ENCODE results near the gene GSTP1. TPM values are rescaled to one million over a fixed set of nuclear protein-coding genes. Genes with fewer than 3 reads are reported as not detected.

Gene GSTP1
- total and polyA plus RNA-seq, 9 of the 15 experiments (the other 6 are each of a cell fraction or from before 2014, with no cell fraction given) = 592 to 2,150 (median 1,204) TPM

DNA sequence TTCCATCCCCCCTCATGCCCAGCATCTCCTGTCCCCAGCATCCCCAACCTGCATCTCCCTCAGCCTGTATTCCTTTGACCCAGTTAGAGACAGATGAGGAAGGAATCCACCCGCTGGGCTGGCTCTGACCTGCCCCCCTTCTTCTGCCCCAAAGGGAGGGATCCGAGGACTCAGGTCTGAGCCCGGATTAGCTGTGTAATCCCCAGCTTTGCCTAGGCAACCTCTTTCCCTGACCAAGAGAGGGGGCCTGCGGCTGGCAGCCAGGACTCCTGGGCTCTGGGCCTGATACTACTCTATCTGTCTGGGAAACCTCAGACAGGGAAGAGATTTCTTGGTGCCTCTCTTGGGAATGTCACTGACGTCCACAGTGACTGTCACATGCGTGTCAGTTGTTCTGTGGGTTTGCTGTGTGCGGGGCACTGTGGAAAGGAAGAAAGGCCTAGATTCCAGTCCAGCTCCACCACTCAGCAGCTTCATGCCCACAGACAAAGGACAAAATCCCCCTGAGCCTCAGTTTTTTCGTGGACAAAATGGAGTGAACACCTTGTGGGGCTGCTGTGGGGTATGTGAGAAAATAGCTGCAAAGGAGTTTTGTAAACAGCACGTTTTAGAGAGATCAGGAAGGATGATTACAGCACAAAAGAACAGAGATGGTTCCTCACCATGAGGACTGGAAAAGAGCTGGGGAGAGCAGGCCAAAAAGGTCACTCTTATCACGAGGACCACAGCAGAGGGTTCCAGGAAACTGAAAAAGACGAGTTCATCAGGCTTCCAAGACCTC, 21.8 kb downstream of the GSTP1 start (continued):
- peak; percentile 53; the same call in 1 of the 2 replicates for TF ChIP-seq RNF2 (IDR thresholded peaks at IDR 0.05)
- TF ChIP-seq SREBF2 (CRISPR knock-in tag; IDR thresholded peaks at IDR 0.05) = no peak
- no peak for TF ChIP-seq ATF1 (CRISPR knock-in tag; IDR thresholded peaks at IDR 0.05)
- peak; percentile 41; the same call in 1 of the 2 replicates for TF ChIP-seq ATF1 (tag; IDR thresholded peaks at IDR 0.05)
- TF ChIP-seq, protein P1, sequence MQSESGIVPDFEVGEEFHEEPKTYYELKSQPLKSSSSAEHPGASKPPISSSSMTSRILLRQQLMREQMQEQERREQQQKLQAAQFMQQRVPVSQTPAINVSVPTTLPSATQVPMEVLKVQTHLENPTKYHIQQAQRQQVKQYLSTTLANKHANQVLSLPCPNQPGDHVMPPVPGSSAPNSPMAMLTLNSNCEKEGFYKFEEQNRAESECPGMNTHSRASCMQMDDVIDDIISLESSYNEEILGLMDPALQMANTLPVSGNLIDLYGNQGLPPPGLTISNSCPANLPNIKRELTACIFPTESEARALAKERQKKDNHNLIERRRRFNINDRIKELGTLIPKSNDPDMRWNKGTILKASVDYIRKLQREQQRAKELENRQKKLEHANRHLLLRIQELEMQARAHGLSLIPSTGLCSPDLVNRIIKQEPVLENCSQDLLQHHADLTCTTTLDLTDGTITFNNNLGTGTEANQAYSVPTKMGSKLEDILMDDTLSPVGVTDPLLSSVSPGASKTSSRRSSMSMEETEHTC (IDR thresholded peaks at IDR 0.05) = 0 out of 2 replicates have a peak, but pooled peaks have one; percentile 28
- peak; percentile 75; the same call in 1 of the 2 replicates for TF ChIP-seq SMARCA4 (IDR thresholded peaks at IDR 0.05)
- peak; percentile 59 for TF ChIP-seq CBFA2T2 (conservative IDR thresholded peaks at IDR 0.05)

DNA sequence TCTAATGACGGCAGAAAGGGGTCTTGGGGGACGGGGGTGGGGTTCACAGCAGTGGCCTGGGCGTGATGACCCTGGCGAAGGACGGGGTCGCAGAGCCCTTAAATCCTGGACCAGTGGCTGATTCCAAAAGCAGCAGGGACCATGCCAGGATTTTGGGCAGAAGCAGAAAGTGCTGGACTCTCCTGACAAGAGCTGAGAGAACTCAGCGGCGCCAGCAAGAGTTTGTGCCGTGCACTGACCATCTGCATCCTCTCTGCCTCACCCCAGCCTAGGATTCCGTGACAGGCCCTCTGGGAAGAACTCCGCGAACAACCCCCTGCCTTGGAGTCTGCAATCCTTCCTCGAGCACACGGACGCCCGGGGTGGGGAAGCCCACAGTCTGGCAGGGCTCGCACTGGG, 22.5 kb downstream of the GSTP1 start:
- H3K27ac ChIP-seq (ENCODE audit: extremely low read depth, low read depth, low read length) = peak overlapping the region; percentile 75
- H4K20me1 ChIP-seq (replicated peaks; ENCODE audit: control insufficient read depth, insufficient read depth, low read length) = no peaks in the 10 kb centered on the region; the same call in 1 of the 2 replicates
- peak in 1 of 4 experiments; percentile 38 for DNase-seq (ENCODE audit: extremely low read depth in 1 of 4, low spot score in 3 of 4)
- H3K9me3 ChIP-seq (replicated peaks; ENCODE audit: control insufficient read depth, insufficient read depth, low read depth, low read length) = peaks cover 4% of the 10 kb centered on the region
- H3K79me2 ChIP-seq (ENCODE audit: control insufficient read depth, insufficient read depth, low read length) = peaks cover 36% of the 10 kb centered on the region
- H3K4me3 ChIP-seq = peak overlapping the region; percentile 99
- intact Hi-C loops (cut with micrococcal nuclease) = loop anchor here (5.0 kb wide), 1 partner anchor 34 kb away; no protein-coding TSS in a partner anchor
- no peaks in the 10 kb centered on the region for H3K9me1 ChIP-seq (ENCODE audit: control insufficient read depth, insufficient read depth, low read length)
- POLR2A ChIA-PET = interaction anchor here (0.6 to 2.4 kb wide), 12 partner anchors 8 to 122 kb away, joined by 3 to 12 read pairs (median 4); partner anchors contain the start of gene GSTP1
- peak overlapping the region; percentile 96 for H3K4me2 ChIP-seq (ENCODE audit: insufficient read depth, low read length)
- peak overlapping the region; percentile 90 to 99 for H3K9ac ChIP-seq (ENCODE audit: insufficient read depth in 1 of 2, low read depth in 2 of 2, low read length in 2 of 2)
- 2% methylated on average over 11 of the region's 17 CpGs for WGBS (ENCODE audit: insufficient coverage, low coverage, missing lambda C conversion rate)
- no peaks in the 10 kb centered on the region for H3K27me3 ChIP-seq (ENCODE audit: control insufficient read depth in 2 of 2, insufficient read depth in 2 of 2, low read length in 2 of 2)
- no peak for FAIRE-seq
- ATAC-seq = peak; percentile 64
- H2AFZ ChIP-seq (ENCODE audit: low read depth, low read length) = peak overlapping the region; percentile 86
- H3K36me3 ChIP-seq (ENCODE audit: control insufficient read depth, insufficient read depth, low read length) = peaks cover 36% of the 10 kb centered on the region
- H3K4me1 ChIP-seq (replicated peaks in 1 of 2; ENCODE audit: control insufficient read depth in 2 of 2, insufficient read depth in 2 of 2, low read length in 2 of 2) = peaks cover 31 to 63% of the 10 kb centered on the region in 2 experiments
- in situ Hi-C loops (cut with MboI) = no loop called here
- CTCF ChIA-PET (ENCODE audit: low intra/inter-chr PET ratio) = no interaction called here
- BruUV-seq (replicated peaks) = TSS peak; percentile 73
- TF ChIP-seq, protein P2, sequence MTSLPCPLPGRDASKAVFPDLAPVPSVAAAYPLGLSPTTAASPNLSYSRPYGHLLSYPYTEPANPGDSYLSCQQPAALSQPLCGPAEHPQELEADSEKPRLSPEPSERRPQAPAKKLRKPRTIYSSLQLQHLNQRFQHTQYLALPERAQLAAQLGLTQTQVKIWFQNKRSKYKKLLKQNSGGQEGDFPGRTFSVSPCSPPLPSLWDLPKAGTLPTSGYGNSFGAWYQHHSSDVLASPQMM (CRISPR knock-in tag; IDR thresholded peaks at IDR 0.05) = no peak
- TF ChIP-seq NRF1 (conservative IDR thresholded peaks at IDR 0.05 in 1 of 2, IDR thresholded peaks at IDR 0.05 in 1 of 2) = no peak
- TF ChIP-seq ZBTB1 (CRISPR knock-in tag; IDR thresholded peaks at IDR 0.05; ENCODE audit: borderline replicate concordance, low read depth) = no peak
- TF ChIP-seq, protein P3, sequence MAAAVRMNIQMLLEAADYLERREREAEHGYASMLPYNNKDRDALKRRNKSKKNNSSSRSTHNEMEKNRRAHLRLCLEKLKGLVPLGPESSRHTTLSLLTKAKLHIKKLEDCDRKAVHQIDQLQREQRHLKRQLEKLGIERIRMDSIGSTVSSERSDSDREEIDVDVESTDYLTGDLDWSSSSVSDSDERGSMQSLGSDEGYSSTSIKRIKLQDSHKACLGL (CRISPR knock-in tag; IDR thresholded peaks at IDR 0.05; ENCODE audit: borderline replicate concordance, poor library complexity, severe bottlenecking) = no peak
- TF ChIP-seq ZBTB7A (IDR thresholded peaks at IDR 0.05; ENCODE audit: borderline replicate concordance, control insufficient read depth, low read depth, low read length) = 0 out of 2 replicates have a peak, but pooled peaks have one; percentile 43
- no peak for TF ChIP-seq RHOXF2B (CRISPR knock-in tag; conservative IDR thresholded peaks at IDR 0.05)
- TF ChIP-seq, protein P4, sequence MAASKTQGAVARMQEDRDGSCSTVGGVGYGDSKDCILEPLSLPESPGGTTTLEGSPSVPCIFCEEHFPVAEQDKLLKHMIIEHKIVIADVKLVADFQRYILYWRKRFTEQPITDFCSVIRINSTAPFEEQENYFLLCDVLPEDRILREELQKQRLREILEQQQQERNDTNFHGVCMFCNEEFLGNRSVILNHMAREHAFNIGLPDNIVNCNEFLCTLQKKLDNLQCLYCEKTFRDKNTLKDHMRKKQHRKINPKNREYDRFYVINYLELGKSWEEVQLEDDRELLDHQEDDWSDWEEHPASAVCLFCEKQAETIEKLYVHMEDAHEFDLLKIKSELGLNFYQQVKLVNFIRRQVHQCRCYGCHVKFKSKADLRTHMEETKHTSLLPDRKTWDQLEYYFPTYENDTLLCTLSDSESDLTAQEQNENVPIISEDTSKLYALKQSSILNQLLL (CRISPR knock-in tag; IDR thresholded peaks at IDR 0.05; ENCODE audit: borderline replicate concordance) = no peak
- no peak for TF ChIP-seq MTA3 (IDR thresholded peaks at IDR 0.05; ENCODE audit: borderline replicate concordance)
- TF ChIP-seq SMARCA5 (IDR thresholded peaks at IDR 0.05) = no peak
- TF ChIP-seq FOXA1 (IDR thresholded peaks at IDR 0.05; ENCODE audit: borderline replicate concordance) = no peak
